Stimulated activated CD8-positive, alpha-beta memory T cell treated with anti-CD3 and anti-CD28 coated beads, Interleukin-2, amount 100 ng/mL, for 1 hour (primary cell): ENCODE measurements around the gene TMEM273.

Experiments
- DNase-seq, 2 donors: peaks; one replicate each; pipeline ENCODE4 v3.0.0-alpha.2; 2020; ENCODE audit warnings: low read depth in 2 of 2

The TMEM273 gene

GRCh38 chr10:49164559-49165188 lies 23.5 kb downstream of the TMEM273 start:
- DNase-seq, result no peak

GRCh38 chr10:49163741-49164140 lies 24.4 kb downstream of the TMEM273 start:
- DNase-seq, result no peak

GRCh38 chr10:49162761-49163310 lies 25.4 kb downstream of the TMEM273 start:
- no peak for DNase-seq

GRCh38 chr10:49162063-49162462 lies 26.1 kb downstream of the TMEM273 start:
- no peak for DNase-seq

- no peak for DNase-seq
Measured at GRCh38 chr10:49161411-49161997, 26.7 kb downstream of the TMEM273 start.

GRCh38 chr10:49160814-49161213 lies 27.4 kb downstream of the TMEM273 start:
- DNase-seq, result no peak

- no peak for DNase-seq
Measured at GRCh38 chr10:49160110-49160509, 28.1 kb downstream of the TMEM273 start.

GRCh38 chr10:49158915-49159314 lies 29.3 kb downstream of the TMEM273 start:
- DNase-seq, result no peak

- no peak for DNase-seq
Measured at GRCh38 chr10:49158404-49158803, 29.8 kb downstream of the TMEM273 start.

- DNase-seq, result no peak
Measured at GRCh38 chr10:49157229-49157628, 31.0 kb downstream of the TMEM273 start.

- no peak for DNase-seq
Measured at GRCh38 chr10:49154641-49155040, 33.5 kb downstream of the TMEM273 start.

GRCh38 chr10:49153971-49154370 lies 34.2 kb downstream of the TMEM273 start:
- no peak for DNase-seq

- DNase-seq, result no peak
Measured at GRCh38 chr10:49153115-49153514, 35.1 kb downstream of the TMEM273 start.

- no peak for DNase-seq
Measured at GRCh38 chr10:49152663-49153062, 35.5 kb downstream of the TMEM273 start.

GRCh38 chr10:49152037-49152436 lies 36.2 kb downstream of the TMEM273 start:
- DNase-seq, result no peak

GRCh38 chr10:49151481-49151880 lies 36.7 kb downstream of the TMEM273 start:
- no peak for DNase-seq

GRCh38 chr10:49151025-49151445 lies 37.2 kb downstream of the TMEM273 start:
- DNase-seq, result no peak

- no peak for DNase-seq
Measured at GRCh38 chr10:49150426-49150825, 37.8 kb downstream of the TMEM273 start.

- DNase-seq, result no peak
Measured at GRCh38 chr10:49149881-49150280, 38.3 kb downstream of the TMEM273 start.

- no peak for DNase-seq
Measured at GRCh38 chr10:49144058-49144720, 44.0 kb downstream of the TMEM273 start.

GRCh38 chr10:49143249-49143648 lies 44.9 kb downstream of the TMEM273 start:
- DNase-seq, result no peak

- no peak for DNase-seq
Measured at GRCh38 chr10:49141541-49142332, 46.5 kb downstream of the TMEM273 start.
